ENCODE measurements around the gene PROK1.

- no peak for TF ChIP-seq POLR2A (IDR thresholded peaks at IDR 0.05)
- TF ChIP-seq CTCF (IDR thresholded peaks at IDR 0.05): no peak
Measured at GRCh38 chr1:110489973-110490542, 39.1 kb downstream of the PROK1 start.

All from prostate gland (tissue), 2 donors.